Spinal cord (tissue), 10 donors: ENCODE data around the gene RAI2. TPM values are rescaled to one million over a fixed set of nuclear protein-coding genes. Genes with fewer than 3 reads are reported as not detected.
A peak's percentile ranks its signal among the peaks of the same experiment; 100 is the strongest.
"Not testable (repeated sequence)": the region's sequence is repeated elsewhere in the genome, so short reads cannot be mapped to it uniquely, and the experiment has no call there.

Source experiments
- DNase-seq, 6 donors: peaks; one replicate each; pipeline versions ENCODE4 v3.0.0 to v3.0.0-alpha.2; 2013 to 2015; ENCODE audit warnings: low spot score in 6 of 6, low read depth in 4 of 6
- H3K27ac ChIP-seq: one replicate; pipeline ENCODE4 v1.5.1; 2013; ENCODE audit warnings: low read depth, low read length, control low read depth
- H3K27me3 ChIP-seq: one replicate; pipeline ENCODE4 v1.6.1; 2013; ENCODE audit warnings: low read length; ENCODE audit not compliant: control insufficient read depth, insufficient read depth
- H3K36me3 ChIP-seq: one replicate; pipeline ENCODE4 v1.6.1; 2013; ENCODE audit warnings: low read length; ENCODE audit not compliant: control insufficient read depth, insufficient read depth
- H3K4me1 ChIP-seq: one replicate; pipeline ENCODE4 v1.6.1; 2013; ENCODE audit warnings: low read length; ENCODE audit not compliant: control insufficient read depth, insufficient read depth
- H3K4me3 ChIP-seq: one replicate; pipeline ENCODE4 v1.5.1; 2013; ENCODE audit warnings: low read depth, low read length, control low read depth
- H3K9me3 ChIP-seq: one replicate; pipeline ENCODE4 v1.6.1; 2013; ENCODE audit warnings: low read length; ENCODE audit not compliant: control insufficient read depth, insufficient read depth
- WGBS: methylation state at CpG from one replicate; pipeline ENCODE4 v1.1.5; 2013; ENCODE audit warnings: missing lambda C conversion rate; ENCODE audit not compliant: insufficient coverage; 5-methylcytosine and 5-hydroxymethylcytosine counted together
- polyA plus RNA-seq, 2 donors: library from polyadenylated mRNA; unstranded; fragments of 120-200 nt; gene quantifications; one replicate each; pipeline ENCODE4 v1.2.1, GENCODE V29; 2013; ENCODE audit not compliant: insufficient read length in 2 of 2
- total RNA-seq, 2 donors: library from RNA; depleted of rRNA in 1 of 2; stranded (reverse); fragments of 120-200 nt in 1 of 2; fragments of >200 nt in 1 of 2; gene quantifications; one replicate each; pipeline versions ENCODE4 v1.2.3 to v1.2.4, GENCODE V29; 2013 to 2014
- donor health status: healthy.

Gene RAI2
- total and polyA plus RNA-seq, 4 donors, result 1.8 to 14.5 (median 8.8) TPM

DNA sequence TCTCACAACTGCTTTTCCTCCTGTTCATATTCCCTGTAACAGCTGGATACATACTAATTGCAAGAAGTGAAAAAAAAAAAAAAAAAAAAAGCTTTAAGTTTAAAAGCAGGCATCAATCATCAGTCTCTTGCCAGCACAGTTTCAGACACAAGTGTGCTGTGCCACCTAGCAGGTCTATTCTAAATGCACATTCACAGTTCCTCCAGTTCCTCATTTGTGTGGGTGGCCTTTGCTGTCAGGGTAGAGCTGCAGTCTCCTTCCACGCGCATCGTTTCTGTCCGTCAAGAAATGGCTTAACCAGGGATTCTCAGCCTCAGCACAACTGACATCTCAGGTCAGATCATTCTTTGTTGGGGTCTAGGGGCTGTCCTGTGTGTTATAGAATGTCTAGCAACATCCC is 62.2 kb downstream of the RAI2 start:
- DNase-seq, result peak in 1 of 6 donors; percentile 39
- Histone ChIP-seq H3K4me1 (no peaks in the 10 kb centered on the region), H3K4me3 (no peak overlapping the region), H3K9me3 (no peaks in the 10 kb centered on the region), H3K27ac (no peak overlapping the region), H3K36me3 (peaks cover 9% of the 10 kb centered on the region), H3K27me3 (peaks cover 23% of the 10 kb centered on the region)
- WGBS, result no CpG with 5 or more reads among the region's 4 CpGs

DNA sequence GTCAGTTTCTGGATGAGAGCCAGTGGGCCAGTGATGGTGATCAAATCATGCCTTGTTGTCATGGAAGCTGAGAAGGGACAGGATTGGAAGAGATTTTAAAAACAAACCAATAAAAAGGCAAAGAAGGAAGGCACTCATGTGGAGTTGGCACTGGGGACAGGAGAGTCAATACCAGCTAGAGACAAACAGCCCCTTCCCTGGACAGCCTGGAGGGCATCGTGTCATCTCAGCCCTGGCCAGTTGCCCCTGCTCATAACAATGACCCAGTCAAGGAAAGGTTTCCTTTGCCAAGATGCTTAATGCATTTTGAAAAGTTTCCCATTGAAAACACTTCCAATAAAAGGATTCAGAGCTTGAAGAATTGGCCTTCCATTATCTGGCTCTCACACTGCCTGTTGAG is 68.3 kb downstream of the RAI2 start:
- WGBS, result 43% methylated on average over 1 of the region's 1 CpG
- Histone ChIP-seq H3K27me3 (peaks cover 13% of the 10 kb centered on the region), H3K9me3 (no peaks in the 10 kb centered on the region), H3K4me1 (peaks cover 3% of the 10 kb centered on the region), H3K4me3 (no peak overlapping the region), H3K27ac (no peak overlapping the region), H3K36me3 (no peaks in the 10 kb centered on the region)
- DNase-seq, result peak in 2 of 6 donors; percentile 45 to 53

DNA sequence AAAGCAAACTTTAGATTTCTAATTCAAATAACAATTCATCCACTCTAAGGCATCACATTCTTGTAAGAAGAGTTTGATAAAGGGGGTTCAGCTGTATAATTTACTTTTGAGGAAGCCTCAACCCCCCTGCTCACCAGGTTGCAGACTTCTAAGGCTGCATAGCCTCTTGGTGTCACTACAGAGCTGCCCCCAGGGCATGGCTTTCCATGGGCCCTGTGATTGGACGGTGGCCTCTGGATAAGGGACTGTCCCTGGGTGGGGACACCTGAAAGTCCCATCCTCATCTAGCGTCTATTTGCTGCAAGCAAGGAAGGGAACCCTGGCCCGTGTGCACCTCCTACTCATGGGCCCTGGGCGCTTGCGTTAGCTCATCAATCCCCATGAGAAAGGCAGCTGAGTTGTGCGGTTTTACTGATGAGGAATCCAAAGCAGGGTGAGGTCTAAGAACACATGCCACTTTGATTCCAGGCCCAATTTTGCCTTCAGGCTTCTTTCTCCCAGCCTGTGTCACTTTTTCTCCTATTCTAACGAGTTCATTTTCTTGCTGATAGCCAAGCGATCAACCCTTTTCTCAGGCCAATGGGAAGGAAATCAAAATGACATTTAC is 72.0 kb downstream of the RAI2 start:
- DNase-seq, result no peak
- 79% methylated on average over 6 of the region's 8 CpGs for WGBS
- Histone ChIP-seq H3K9me3 (no peaks in the 10 kb centered on the region), H3K27ac (no peak overlapping the region), H3K4me3 (no peak overlapping the region), H3K27me3 (peaks cover 2% of the 10 kb centered on the region), H3K4me1 (peaks cover 3% of the 10 kb centered on the region), H3K36me3 (no peaks in the 10 kb centered on the region)

DNA sequence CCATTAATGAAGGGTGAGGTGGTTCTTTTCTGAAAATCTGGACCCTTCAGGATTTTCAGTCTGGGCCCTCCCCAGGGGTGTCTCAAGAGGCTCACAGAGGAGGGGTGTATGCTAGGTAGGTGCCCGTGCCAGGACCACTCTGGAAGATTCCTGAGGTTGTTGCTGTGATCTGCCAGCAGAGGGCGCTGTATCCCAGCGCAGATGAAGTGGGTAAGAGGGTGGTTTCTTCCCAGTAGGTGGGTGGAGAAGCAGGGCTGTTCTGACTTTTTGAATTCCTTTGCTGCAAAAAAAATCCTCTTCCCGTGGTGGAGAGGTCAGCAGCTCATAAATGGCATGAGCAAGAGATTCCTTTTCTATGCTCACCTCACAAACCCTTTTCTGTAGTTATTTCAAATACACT is 72.7 kb downstream of the RAI2 start:
- no peaks in the 10 kb centered on the region for H3K9me3 ChIP-seq
- H3K4me3 ChIP-seq, result no peak overlapping the region
- peaks cover 2% of the 10 kb centered on the region for H3K27me3 ChIP-seq
- 3% methylated on average over 3 of the region's 4 CpGs for WGBS
- peak in 2 of 6 donors; percentile 62 to 67 for DNase-seq
- H3K4me1 ChIP-seq, result peaks cover 3% of the 10 kb centered on the region
- H3K36me3 ChIP-seq, result no peaks in the 10 kb centered on the region
- no peak overlapping the region for H3K27ac ChIP-seq

DNA sequence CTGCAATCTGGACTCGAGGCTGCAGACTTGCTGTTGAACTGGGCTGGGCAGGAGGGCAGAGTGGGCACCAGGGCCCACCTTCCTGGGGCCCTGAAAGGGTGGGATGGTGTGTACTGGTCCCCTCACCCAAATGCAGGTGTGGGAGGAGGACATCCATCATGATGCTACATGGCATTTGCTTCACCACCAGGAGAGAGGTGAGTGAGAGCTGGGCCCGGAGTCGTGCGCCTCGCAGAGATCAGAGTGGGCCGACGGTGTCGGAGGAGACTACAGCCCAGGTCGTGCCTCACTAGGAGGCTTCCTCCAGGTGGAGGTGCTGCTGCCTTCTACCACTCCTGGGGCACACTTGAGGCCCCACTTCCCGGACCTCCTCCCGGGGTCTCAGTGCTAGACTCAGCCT is 73.5 kb downstream of the RAI2 start:
- H3K4me1 ChIP-seq, result peaks cover 2% of the 10 kb centered on the region
- no peak overlapping the region for H3K27ac ChIP-seq
- 73% methylated on average over 11 of the region's 11 CpGs for whole genome bisulfite sequencing
- H3K4me3 ChIP-seq, result no peak overlapping the region
- no peaks in the 10 kb centered on the region for H3K9me3 ChIP-seq
- DNase-seq, result no peak
- H3K36me3 ChIP-seq, result no peaks in the 10 kb centered on the region
- peaks cover 2% of the 10 kb centered on the region for H3K27me3 ChIP-seq

DNA sequence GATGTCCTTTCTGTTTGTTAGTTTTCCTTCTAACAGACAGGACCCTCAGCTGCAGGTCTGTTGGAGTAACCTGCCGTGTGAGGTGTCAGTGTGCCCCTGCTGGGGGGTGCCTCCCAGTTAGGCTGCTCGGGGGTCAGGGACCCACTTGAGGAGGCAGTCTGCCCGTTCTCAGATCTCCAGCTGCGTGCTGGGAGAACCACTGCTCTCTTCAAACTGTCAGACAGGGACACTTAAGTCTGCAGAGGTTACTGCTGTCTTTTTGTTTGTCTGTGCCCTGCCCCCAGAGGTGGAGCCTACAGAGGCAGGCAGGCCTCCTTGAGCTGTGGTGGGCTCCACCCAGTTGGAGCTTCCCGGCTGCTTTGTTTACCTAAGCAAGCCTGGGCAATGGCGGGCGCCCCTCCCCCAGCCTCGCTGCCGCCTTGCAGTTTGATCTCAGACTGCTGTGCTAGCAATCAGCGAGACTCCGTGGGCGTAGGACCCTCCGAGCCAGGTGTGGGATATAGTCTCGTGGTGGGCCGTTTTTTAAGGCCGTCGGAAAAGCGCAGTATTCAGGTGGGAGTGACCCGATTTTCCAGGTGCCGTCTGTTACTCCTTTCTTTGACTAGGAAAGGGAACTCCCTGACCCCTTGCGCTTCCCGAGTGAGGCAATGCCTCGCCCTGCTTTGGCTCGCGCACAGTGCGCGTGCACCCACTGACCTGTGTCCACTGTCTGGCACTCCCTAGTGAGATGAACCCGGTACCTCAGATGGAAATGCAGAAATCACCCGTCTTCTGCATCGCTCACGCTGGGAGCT is 74.3 kb downstream of the RAI2 start:
- H3K27me3 ChIP-seq, H3K9me3 ChIP-seq, H3K4me1 ChIP-seq, DNase-seq, H3K36me3 ChIP-seq, H3K27ac ChIP-seq, H3K4me3 ChIP-seq: not testable (repeated sequence)
- 58% methylated on average over 16 of the region's 31 CpGs for WGBS

DNA sequence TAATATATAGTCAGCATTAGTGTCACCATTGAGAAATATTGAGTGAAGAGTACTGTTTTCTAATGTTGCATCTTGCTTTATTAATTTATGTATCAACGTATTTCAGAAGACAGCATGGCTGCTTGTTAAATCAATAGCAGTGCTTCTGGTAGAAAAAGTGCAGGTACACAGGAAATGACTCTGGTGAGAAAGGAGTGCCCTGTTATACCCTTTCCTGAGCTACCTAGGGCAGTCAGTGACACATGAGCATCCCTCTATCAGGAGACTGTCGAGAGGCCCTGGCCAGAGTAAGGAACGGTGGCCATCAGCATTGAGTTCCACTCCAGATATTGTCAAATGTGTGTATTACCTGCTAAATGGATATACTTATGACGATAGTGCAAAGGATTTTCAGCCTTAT is 81.7 kb downstream of the RAI2 start:
- Histone ChIP-seq H3K27ac (no peak overlapping the region), H3K9me3 (no peaks in the 10 kb centered on the region), H3K36me3 (no peaks in the 10 kb centered on the region), H3K4me3 (no peak overlapping the region), H3K27me3 (peaks cover 2% of the 10 kb centered on the region), H3K4me1 (no peaks in the 10 kb centered on the region)
- no CpG with 5 or more reads among the region's 4 CpGs for WGBS
- no peak for DNase-seq

DNA sequence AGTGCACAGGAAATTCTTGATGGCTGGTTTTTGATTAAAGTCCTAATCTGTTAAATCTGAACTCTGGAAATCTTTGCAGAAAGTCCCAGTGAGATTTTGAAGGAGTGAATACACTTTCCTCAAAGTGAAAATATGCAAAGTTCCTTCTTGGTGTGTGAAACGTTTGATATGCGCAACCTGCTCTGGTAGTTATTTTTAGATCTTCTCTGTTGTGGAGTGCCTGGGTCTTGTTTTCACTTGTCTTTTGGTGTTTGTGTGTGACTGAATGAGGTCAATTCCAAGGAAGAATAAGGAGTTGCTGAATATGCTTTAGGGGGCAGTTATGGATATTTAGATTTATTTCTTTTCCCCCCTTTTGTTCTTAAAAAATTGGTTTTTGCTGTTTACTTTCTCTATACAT is 82.1 kb downstream of the RAI2 start:
- DNase-seq, result no peak
- no peaks in the 10 kb centered on the region for H3K9me3 ChIP-seq
- H3K27ac ChIP-seq, result no peak overlapping the region
- no peak overlapping the region for H3K4me3 ChIP-seq
- no peaks in the 10 kb centered on the region for H3K36me3 ChIP-seq
- WGBS, result 42% methylated on average over 2 of the region's 2 CpGs
- H3K27me3 ChIP-seq, result peaks cover 4% of the 10 kb centered on the region
- no peaks in the 10 kb centered on the region for H3K4me1 ChIP-seq

DNA sequence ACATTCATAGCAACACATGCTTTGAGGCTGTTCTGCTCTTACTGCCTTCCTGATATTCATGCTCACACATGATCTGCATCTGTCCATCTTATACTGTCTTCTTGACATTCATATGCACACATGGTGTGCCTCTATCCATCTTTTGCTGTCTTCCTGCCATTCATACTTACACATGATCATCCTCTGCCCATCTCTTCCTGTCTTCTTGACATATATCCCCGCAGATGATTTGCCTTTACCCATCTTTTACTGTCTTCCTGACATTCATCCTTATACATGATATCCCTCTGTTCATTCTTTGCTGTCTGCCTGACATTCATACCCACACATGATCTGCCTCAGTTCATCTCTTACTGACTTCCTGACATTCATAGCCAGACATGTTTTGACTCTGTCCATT is 87.0 kb downstream of the RAI2 start:
- peaks cover 12% of the 10 kb centered on the region for H3K27me3 ChIP-seq
- H3K27ac ChIP-seq, result no peak overlapping the region
- H3K4me1 ChIP-seq, result peaks cover under 1% of the 10 kb centered on the region
- no peaks in the 10 kb centered on the region for H3K36me3 ChIP-seq
- H3K9me3 ChIP-seq, result no peaks in the 10 kb centered on the region
- no peak for DNase-seq
- no peak overlapping the region for H3K4me3 ChIP-seq
- 74% methylated on average over 1 of the region's 1 CpG for WGBS
